Lower lobe of right lung (tissue), 2 donors: ENCODE measurements around the gene EXOSC7. TPM values are rescaled to one million over a fixed set of nuclear protein-coding genes. Genes with fewer than 3 reads are reported as not detected.

Experiments
- ATAC-seq, 2 donors: fragments of 200-7000 bp; cut with Tn5 transposase; one replicate each; pipeline ENCODE4 v1.9.1; 2020 to 2022; ENCODE audit warnings: mild to moderate bottlenecking in 2 of 2, moderate library complexity in 2 of 2
- DNase-seq: peaks from one replicate; pipeline ENCODE4 v3.0.0-alpha.2; 2020
- H3K27ac ChIP-seq: fragments of 200-600 bp; one replicate; pipeline ENCODE4 v1.8.0; 2022
- H3K27me3 ChIP-seq: fragments of 200-600 bp; one replicate; pipeline ENCODE4 v1.8.0; 2022; ENCODE audit warnings: low read depth
- H3K36me3 ChIP-seq: fragments of 200-600 bp; one replicate; pipeline ENCODE4 v1.8.0; 2022; ENCODE audit warnings: mild to moderate bottlenecking
- H3K4me1 ChIP-seq: fragments of 200-600 bp; one replicate; pipeline ENCODE4 v1.8.0; 2022
- H3K4me3 ChIP-seq: fragments of 200-600 bp; one replicate; pipeline ENCODE4 v1.8.0; 2022; ENCODE audit warnings: mild to moderate bottlenecking
- H3K9me3 ChIP-seq: fragments of 200-600 bp; one replicate; pipeline ENCODE4 v1.8.0; 2022
- intact Hi-C: fragments of 100-400 bp; cut with DNase I; formaldehyde crosslinking; loops from one replicate; pipeline ENCODE4 v1.11.0; 2022
- total RNA-seq: library from RNA; stranded (reverse); fragmentation: NEBNext Ultra II Directional; extraction: Animal tissue kit (Norgen Biotek cat#: 25700); gene quantifications from one replicate; pipeline ENCODE4 v1.2.1, GENCODE V29; 2021
- TF ChIP-seq, protein P1 (sequence below): fragments of 200-600 bp; IDR thresholded peaks from one replicate; pipeline ENCODE4 v1.8.0; 2022; ENCODE audit warnings: antibody characterized with exemption, mild to moderate bottlenecking
- donor health status: DM: no; HTN: yes; CAD: no; lungs with severe emphysema.

EXOSC7 gene
- total RNA-seq, 1 donor from 2014 or later, result 32.9 TPM

DNA sequence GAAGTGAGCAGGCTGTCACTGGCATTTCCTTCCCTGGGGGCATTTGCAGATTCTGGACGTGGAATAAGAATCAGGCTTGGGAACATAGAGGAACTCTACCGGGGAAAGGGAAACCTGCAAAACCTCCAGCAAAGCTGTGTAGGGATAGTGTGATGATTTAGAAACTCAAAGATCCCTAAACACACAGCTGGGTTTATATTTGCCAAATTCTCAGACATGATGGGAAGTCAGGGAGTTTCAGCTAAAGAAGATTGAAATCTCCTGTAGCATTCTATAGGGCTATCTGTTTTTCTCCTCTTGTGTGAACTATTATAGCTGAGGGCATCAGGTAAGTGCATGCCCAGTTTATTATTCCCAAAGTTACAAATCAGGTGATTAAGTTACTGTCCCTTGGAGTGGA lies 40.9 kb downstream of the EXOSC7 start:
- H3K27me3 ChIP-seq, result no peaks in the 10 kb centered on the region
- no peak overlapping the region for H3K4me3 ChIP-seq
- peaks cover 42% of the 10 kb centered on the region for H3K4me1 ChIP-seq
- peaks cover 11% of the 10 kb centered on the region for H3K36me3 ChIP-seq
- no peaks in the 10 kb centered on the region for H3K9me3 ChIP-seq
- TF ChIP-seq, protein P1, sequence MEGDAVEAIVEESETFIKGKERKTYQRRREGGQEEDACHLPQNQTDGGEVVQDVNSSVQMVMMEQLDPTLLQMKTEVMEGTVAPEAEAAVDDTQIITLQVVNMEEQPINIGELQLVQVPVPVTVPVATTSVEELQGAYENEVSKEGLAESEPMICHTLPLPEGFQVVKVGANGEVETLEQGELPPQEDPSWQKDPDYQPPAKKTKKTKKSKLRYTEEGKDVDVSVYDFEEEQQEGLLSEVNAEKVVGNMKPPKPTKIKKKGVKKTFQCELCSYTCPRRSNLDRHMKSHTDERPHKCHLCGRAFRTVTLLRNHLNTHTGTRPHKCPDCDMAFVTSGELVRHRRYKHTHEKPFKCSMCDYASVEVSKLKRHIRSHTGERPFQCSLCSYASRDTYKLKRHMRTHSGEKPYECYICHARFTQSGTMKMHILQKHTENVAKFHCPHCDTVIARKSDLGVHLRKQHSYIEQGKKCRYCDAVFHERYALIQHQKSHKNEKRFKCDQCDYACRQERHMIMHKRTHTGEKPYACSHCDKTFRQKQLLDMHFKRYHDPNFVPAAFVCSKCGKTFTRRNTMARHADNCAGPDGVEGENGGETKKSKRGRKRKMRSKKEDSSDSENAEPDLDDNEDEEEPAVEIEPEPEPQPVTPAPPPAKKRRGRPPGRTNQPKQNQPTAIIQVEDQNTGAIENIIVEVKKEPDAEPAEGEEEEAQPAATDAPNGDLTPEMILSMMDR, result no peak
- intact Hi-C loops, result no loop called here
- H3K27ac ChIP-seq, result no peak overlapping the region
- DNase-seq, result no peak
- no peak for ATAC-seq

DNA sequence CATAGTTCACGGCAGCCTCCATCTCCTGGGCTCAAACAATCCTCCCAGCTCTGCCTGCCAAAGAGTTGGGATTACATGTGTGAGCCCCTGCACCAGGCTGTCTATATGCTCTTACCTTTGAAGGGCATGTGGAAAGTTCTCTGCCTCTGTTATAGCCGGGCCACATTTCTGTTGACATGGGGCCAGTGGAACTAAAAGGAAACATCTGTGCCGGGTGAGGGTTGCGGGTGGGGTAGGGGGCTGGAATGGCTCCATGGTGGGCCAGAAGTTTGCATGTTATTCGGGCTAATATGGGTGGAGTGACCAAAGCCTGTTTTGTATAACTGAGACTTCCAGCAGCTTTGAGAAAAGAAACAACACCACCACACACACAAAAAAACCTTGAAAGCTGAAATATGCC lies 41.8 kb downstream of the EXOSC7 start:
- intact Hi-C loops, result no loop called here
- H3K4me3 ChIP-seq, result no peak overlapping the region
- ATAC-seq (no peak), DNase-seq (no peak)
- H3K9me3 ChIP-seq, result no peaks in the 10 kb centered on the region
- TF ChIP-seq, protein P1, result no peak
- H3K36me3 ChIP-seq, result peaks cover 6% of the 10 kb centered on the region
- H3K27ac ChIP-seq, result peak overlapping the region; percentile 28
- peaks cover 34% of the 10 kb centered on the region for H3K4me1 ChIP-seq
- no peaks in the 10 kb centered on the region for H3K27me3 ChIP-seq

DNA sequence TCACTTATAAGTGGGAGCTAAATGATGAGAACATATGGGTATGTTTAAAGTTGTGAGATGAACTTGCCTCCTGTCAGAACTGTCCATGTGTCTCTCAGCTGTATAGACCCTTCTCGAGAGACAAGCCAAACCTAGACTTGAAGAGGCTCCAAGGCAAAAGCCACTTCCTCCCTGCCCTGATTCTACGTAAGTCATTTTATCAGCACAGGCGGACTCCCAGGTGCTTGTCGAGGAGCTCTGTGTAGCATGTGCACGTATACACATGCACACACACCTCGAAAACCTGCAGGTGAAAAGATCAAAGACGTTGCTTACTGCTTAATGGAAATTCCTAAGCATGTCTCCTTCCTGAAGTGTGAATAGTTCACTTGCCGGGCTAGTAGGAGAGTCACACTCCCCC lies 44.5 kb downstream of the EXOSC7 start:
- TF ChIP-seq, protein P1, result no peak
- intact Hi-C loops, result no loop called here
- no peak overlapping the region for H3K27ac ChIP-seq
- ATAC-seq (no peak), DNase-seq (no peak)
- H3K4me3 ChIP-seq, result no peak overlapping the region
- H3K9me3 ChIP-seq, result no peaks in the 10 kb centered on the region
- peaks cover 40% of the 10 kb centered on the region for H3K4me1 ChIP-seq
- no peaks in the 10 kb centered on the region for H3K27me3 ChIP-seq
- no peaks in the 10 kb centered on the region for H3K36me3 ChIP-seq

DNA sequence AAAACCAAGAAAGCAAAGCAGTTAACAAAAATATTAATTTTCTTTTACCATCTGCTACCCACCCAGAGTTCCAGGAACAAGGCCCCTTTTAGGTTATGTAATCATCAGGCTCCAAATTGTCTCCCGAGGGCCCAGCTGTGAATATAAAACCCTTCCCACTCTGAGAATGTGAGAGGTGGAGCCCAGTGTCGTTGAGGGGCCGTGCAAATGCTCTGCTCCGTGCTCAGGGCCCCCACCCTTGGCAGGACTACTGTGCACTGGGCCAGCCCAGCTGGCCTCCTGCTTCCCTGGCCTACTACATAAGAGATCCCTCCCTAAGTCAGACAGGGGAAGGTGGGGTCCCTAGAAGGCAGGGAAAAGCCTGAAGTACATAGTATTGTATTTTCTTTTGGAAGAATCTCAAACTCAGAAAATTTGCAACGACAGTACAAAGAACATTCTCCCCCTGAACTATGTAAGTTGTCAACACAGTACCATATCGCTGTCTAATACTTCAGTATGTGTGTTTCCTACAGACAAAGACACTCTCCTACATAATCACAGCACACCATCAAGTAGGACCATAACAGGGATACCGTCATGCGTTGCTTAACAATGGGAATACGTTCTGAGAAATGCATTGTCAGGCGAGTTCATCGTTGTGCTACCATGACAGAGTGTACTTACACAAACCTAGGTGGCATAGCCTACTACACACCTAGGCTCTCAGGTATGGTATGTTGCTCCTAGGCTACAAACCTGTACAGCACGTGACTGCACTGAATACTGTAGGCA lies 45.7 kb downstream of the EXOSC7 start:
- Histone ChIP-seq H3K4me3 (no peak overlapping the region), H3K4me1 (peaks cover 51% of the 10 kb centered on the region), H3K9me3 (no peaks in the 10 kb centered on the region), H3K27ac (peak overlapping the region; percentile 41), H3K36me3 (no peaks in the 10 kb centered on the region), H3K27me3 (no peaks in the 10 kb centered on the region)
- ATAC-seq, result peak; percentile 43 to 65
- TF ChIP-seq, protein P1, result no peak
- intact Hi-C loops, result no loop called here
- no peak for DNase-seq

DNA sequence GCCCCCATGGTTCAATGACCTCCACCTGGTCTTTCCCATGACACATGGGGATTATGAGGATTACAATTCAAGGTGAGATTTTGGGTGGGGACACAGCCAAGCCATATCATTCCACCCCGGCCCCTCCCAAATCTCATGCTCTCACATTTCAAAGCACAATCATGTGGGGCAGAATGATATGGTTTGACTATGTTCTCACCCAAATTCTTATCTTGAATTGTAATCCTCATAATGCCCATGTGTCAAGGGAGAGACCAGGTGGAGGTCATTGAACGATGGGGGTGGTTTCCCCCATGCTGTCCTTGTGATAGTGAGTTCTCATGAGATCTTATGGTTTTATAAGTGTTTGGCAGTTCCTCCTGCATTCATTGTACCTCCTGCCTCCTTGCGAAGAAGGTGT lies 47.6 kb downstream of the EXOSC7 start:
- no peak overlapping the region for H3K4me3 ChIP-seq
- TF ChIP-seq, protein P1, result no peak
- no peak overlapping the region for H3K27ac ChIP-seq
- intact Hi-C loops, result no loop called here
- no peaks in the 10 kb centered on the region for H3K9me3 ChIP-seq
- no peak for DNase-seq
- no peaks in the 10 kb centered on the region for H3K27me3 ChIP-seq
- no peak for ATAC-seq
- no peaks in the 10 kb centered on the region for H3K36me3 ChIP-seq
- H3K4me1 ChIP-seq, result peaks cover 33% of the 10 kb centered on the region
